H1 (cell line): ENCODE results near the gene DHX34. TPM values are rescaled to one million over a fixed set of nuclear protein-coding genes. Genes with fewer than 3 reads are reported as not detected.

Experiments
- BRCA1 ChIP-seq: IDR thresholded peaks from 2 replicates; pipeline ENCODE4 v1.6.1; 2012; ENCODE audit warnings: low read depth, low read length, improper control_type of control experiment
- CHD2 ChIP-seq: IDR thresholded peaks from 2 replicates; pipeline ENCODE4 v1.6.1; 2012; ENCODE audit warnings: low read length, improper control_type of control experiment
- CTCF ChIP-seq, 3 experiments: IDR thresholded peaks; 1 replicate in 2 of 3; 2 replicates in 1 of 3; pipeline versions ENCODE4 v1.5.1 to v1.6.1; 2011; ENCODE audit warnings: low read length in 3 of 3, mild to moderate bottlenecking in 3 of 3, inconsistent platforms in 2 of 3, low read depth in 1 of 3, moderate library complexity in 1 of 3; ENCODE audit not compliant: insufficient read depth in 1 of 3; ENCODE audit errors: control extremely low read depth in 1 of 3
- RFX5 ChIP-seq: IDR thresholded peaks from 2 replicates; pipeline ENCODE4 v1.6.1; 2011; ENCODE audit warnings: low read depth, low read length, improper control_type of control experiment, borderline replicate concordance
- SIN3A ChIP-seq, 2 experiments: IDR thresholded peaks in 1 of 2; conservative IDR thresholded peaks in 1 of 2; 2 replicates each; pipeline ENCODE4 v1.6.1; 2011 to 2012; ENCODE audit warnings: low read length in 2 of 2, improper control_type of control experiment in 1 of 2, low read depth in 1 of 2, mild to moderate bottlenecking in 1 of 2
- SP2 ChIP-seq: IDR thresholded peaks from 2 replicates; pipeline ENCODE4 v1.6.1; 2012; ENCODE audit warnings: mild to moderate bottlenecking, low read length, inconsistent platforms
- polyA plus RNA-seq, 7 experiments: library from polyadenylated mRNA; depleted of rRNA in 3 of 7; stranded (reverse) in 5 of 7; unstranded in 2 of 7; fragments of >200 nt in 5 of 7; fragments of 200-250 nt in 2 of 7; gene quantifications; 1 replicate in 5 of 7; 2 replicates in 1 of 7; 4 replicates in 1 of 7; pipeline versions ENCODE4 v1.2.1 to v1.2.3, GENCODE V29; 2011 to 2013; ENCODE audit warnings: missing spikeins in 2 of 7, mixed read lengths in 2 of 7
- total RNA-seq: library from RNA; stranded (reverse); fragmentation: NEBNext Ultra II Directional; extraction: Animal tissue kit (Norgen Biotek cat#: 25700); gene quantifications from 2 replicates; pipeline ENCODE4 v1.2.1, GENCODE V29; 2021
- TF ChIP-seq, protein P1 (sequence below): fragments of 300-600 bp; sonication (generic); IDR thresholded peaks from 2 replicates; pipeline ENCODE4 v1.7.1; 2012; ENCODE audit warnings: low read length, moderate library complexity, mild to moderate bottlenecking, inconsistent platforms; ENCODE audit not compliant: insufficient replicate concordance

Gene DHX34
- total and polyA plus RNA-seq, 2 of the 8 experiments (the other 6 are each of a cell fraction or from before 2014, with no cell fraction given): 17.5 to 24.3 TPM

- TF ChIP-seq, protein P1, sequence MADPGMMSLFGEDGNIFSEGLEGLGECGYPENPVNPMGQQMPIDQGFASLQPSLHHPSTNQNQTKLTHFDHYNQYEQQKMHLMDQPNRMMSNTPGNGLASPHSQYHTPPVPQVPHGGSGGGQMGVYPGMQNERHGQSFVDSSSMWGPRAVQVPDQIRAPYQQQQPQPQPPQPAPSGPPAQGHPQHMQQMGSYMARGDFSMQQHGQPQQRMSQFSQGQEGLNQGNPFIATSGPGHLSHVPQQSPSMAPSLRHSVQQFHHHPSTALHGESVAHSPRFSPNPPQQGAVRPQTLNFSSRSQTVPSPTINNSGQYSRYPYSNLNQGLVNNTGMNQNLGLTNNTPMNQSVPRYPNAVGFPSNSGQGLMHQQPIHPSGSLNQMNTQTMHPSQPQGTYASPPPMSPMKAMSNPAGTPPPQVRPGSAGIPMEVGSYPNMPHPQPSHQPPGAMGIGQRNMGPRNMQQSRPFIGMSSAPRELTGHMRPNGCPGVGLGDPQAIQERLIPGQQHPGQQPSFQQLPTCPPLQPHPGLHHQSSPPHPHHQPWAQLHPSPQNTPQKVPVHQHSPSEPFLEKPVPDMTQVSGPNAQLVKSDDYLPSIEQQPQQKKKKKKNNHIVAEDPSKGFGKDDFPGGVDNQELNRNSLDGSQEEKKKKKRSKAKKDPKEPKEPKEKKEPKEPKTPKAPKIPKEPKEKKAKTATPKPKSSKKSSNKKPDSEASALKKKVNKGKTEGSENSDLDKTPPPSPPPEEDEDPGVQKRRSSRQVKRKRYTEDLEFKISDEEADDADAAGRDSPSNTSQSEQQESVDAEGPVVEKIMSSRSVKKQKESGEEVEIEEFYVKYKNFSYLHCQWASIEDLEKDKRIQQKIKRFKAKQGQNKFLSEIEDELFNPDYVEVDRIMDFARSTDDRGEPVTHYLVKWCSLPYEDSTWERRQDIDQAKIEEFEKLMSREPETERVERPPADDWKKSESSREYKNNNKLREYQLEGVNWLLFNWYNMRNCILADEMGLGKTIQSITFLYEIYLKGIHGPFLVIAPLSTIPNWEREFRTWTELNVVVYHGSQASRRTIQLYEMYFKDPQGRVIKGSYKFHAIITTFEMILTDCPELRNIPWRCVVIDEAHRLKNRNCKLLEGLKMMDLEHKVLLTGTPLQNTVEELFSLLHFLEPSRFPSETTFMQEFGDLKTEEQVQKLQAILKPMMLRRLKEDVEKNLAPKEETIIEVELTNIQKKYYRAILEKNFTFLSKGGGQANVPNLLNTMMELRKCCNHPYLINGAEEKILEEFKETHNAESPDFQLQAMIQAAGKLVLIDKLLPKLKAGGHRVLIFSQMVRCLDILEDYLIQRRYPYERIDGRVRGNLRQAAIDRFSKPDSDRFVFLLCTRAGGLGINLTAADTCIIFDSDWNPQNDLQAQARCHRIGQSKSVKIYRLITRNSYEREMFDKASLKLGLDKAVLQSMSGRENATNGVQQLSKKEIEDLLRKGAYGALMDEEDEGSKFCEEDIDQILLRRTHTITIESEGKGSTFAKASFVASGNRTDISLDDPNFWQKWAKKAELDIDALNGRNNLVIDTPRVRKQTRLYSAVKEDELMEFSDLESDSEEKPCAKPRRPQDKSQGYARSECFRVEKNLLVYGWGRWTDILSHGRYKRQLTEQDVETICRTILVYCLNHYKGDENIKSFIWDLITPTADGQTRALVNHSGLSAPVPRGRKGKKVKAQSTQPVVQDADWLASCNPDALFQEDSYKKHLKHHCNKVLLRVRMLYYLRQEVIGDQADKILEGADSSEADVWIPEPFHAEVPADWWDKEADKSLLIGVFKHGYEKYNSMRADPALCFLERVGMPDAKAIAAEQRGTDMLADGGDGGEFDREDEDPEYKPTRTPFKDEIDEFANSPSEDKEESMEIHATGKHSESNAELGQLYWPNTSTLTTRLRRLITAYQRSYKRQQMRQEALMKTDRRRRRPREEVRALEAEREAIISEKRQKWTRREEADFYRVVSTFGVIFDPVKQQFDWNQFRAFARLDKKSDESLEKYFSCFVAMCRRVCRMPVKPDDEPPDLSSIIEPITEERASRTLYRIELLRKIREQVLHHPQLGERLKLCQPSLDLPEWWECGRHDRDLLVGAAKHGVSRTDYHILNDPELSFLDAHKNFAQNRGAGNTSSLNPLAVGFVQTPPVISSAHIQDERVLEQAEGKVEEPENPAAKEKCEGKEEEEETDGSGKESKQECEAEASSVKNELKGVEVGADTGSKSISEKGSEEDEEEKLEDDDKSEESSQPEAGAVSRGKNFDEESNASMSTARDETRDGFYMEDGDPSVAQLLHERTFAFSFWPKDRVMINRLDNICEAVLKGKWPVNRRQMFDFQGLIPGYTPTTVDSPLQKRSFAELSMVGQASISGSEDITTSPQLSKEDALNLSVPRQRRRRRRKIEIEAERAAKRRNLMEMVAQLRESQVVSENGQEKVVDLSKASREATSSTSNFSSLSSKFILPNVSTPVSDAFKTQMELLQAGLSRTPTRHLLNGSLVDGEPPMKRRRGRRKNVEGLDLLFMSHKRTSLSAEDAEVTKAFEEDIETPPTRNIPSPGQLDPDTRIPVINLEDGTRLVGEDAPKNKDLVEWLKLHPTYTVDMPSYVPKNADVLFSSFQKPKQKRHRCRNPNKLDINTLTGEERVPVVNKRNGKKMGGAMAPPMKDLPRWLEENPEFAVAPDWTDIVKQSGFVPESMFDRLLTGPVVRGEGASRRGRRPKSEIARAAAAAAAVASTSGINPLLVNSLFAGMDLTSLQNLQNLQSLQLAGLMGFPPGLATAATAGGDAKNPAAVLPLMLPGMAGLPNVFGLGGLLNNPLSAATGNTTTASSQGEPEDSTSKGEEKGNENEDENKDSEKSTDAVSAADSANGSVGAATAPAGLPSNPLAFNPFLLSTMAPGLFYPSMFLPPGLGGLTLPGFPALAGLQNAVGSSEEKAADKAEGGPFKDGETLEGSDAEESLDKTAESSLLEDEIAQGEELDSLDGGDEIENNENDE: no peak
- TF ChIP-seq CHD2 (no peak), BRCA1 (no peak), SP2 (no peak), RFX5 (no peak), CTCF (IDR thresholded peaks at IDR 0.05; ENCODE audit: control extremely low read depth in 1 of 3, insufficient read depth in 1 of 3, low read depth in 1 of 3, low read length in 3 of 3) (no peak), SIN3A (conservative IDR thresholded peaks at IDR 0.05 in 1 of 2, IDR thresholded peaks at IDR 0.05 in 1 of 2; ENCODE audit: low read depth in 1 of 2, low read length in 2 of 2) (no peak)
Measured at GRCh38 chr19:47374876-47375693, 26.0 kb downstream of the DHX34 start (continued).
